ENCODE results near the gene SYNGR1.
"Not testable (repeated sequence)": the region's sequence is repeated elsewhere in the genome, so short reads cannot be mapped to it uniquely, and the experiment has no call there.

SYNGR1 gene

DNA sequence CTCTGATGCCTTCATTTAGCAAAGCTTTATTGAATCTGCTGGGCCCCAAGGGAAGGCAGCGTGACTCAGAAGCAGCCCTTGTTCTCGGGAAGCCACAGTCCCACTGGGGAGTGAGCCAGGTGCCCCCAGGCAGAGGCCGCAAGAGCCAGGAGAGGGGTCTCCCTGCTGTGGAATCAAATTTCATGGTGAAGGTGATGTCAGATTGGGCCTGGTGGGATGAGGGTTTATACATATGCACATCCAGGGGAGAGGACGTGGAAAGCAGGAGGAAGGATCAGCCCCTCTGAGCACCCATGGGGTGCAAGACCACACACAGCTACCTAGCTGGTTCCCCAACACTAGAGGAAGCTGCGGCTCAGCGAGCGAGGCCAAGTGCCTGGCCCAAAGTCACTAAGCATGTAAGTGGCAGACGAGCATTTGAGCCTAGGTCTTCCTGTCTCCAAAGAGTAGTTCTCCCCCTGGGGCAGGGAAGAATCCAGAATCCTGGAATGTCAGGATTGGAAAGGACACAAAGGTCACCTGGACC, 2.0 kb downstream of the SYNGR1 start:
- no peak for DNase-seq (ENCODE audit: low read depth)

- DNase-seq (ENCODE audit: low read depth) = no peak
Measured at GRCh38 chr22:39352306-39352891, 2.6 kb downstream of the SYNGR1 start.

DNA sequence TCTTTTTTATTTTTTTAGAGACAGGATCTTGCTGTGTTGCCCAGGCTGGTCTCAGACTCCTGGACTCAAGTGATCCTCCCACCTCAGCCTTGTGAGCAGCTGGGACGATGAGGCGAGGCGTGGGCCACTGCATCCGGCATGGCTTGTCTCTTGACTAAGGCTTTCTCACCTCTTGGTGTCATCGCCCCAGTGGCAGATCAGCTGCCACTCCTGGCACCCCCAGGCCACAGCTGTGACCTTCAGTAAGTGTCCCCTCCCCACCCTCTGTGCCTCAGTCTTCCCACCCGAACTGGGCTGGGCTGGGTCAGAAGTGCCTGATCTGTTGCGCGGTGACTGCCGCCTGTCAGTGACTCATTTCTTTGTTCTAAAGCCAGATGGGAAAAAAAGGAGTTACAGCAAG, 3.6 kb downstream of the SYNGR1 start:
- no peak for DNase-seq (ENCODE audit: low read depth)

GRCh38 chr22:39355080-39355479, 5.3 kb downstream of the SYNGR1 start:
- DNase-seq (ENCODE audit: low read depth) = no peak

DNA sequence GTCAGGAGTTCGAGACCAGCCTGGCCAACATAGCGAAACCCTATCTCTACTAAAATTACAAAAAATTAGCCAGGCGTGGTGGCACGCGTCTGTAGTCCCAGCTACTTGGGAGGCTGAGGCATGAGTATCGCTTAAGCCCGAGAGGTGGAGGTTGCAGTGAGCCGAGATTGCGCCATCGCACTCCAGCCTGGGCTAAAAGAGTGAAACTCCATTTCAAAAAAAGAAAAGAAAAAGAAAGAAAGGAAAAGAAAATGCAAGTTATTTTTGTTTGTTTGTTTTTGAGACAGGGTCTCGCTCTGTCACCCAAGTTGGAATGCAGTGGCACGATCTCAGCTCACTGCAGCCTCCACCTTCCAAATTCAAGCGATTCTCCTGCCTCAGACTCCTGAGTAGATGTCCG, 6.0 kb downstream of the SYNGR1 start:
- not testable (repeated sequence) for DNase-seq (ENCODE audit: low read depth)

- no peak for DNase-seq (ENCODE audit: low read depth)
Measured at GRCh38 chr22:39356464-39356863, 6.7 kb downstream of the SYNGR1 start.

- DNase-seq (ENCODE audit: low read depth) = not testable (repeated sequence)
Measured at GRCh38 chr22:39357110-39358108, 7.6 kb downstream of the SYNGR1 start.

DNA sequence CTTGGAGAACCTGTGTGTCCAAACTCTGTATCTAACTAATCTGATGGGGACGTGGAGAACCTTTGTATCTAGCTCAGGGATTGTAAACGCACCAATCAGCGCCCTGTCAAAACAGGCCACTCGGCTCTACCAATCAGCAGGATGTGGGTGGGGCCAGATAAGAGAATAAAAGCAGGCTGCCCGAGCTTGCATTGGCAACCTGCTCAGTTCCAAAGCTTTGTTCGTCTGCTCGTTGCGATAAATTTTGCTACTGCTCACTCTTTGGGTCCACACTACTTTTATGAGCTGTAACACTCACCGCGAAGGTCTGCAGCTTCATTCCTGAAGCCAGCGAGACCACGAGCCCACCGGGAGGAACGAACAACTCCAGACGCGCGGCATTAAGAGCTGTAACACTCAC, 8.4 kb downstream of the SYNGR1 start:
- DNase-seq (ENCODE audit: low read depth) = not testable (repeated sequence)

GRCh38 chr22:39359659-39360195, 9.9 kb downstream of the SYNGR1 start:
- DNase-seq (ENCODE audit: low read depth) = no peak

GRCh38 chr22:39360242-39360641, 10.5 kb downstream of the SYNGR1 start:
- DNase-seq (ENCODE audit: low read depth) = no peak

DNA sequence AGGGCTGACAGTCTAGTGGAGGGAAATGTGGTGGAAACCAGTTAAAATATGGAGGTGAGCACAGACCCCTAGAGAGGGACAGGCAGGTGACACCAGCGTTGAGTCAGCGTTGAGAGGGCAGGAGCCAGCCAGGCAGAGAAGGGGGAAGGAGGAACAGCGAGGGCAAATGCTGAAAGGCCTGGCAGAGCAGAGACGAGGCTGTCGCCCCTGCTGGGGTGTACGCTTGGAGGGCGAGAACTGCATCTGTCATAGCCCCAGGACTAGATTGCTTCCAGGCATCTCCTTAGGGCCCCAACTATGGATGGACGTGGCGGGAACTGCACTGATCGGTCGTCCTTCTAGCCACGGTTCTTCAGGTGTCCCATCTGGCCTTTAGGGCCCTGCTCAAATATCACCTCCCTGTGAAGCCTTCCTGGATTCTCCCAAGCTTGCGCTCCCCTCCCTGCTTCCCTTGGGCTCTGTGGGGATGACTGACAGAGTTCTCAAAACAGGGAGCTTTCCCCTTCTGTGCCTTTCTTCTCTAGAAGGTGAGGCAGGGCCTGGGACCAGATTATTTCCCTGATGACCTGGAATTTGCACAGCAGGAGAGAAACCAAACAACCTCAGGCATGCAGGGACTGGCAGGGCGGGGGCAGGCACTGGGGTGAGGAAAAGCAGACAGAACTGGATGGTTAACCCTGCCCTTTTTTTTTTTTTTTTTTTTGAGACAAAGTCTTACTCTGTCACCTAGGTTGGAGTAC, 11.1 kb downstream of the SYNGR1 start:
- no peak for DNase-seq (ENCODE audit: low read depth)

DNA sequence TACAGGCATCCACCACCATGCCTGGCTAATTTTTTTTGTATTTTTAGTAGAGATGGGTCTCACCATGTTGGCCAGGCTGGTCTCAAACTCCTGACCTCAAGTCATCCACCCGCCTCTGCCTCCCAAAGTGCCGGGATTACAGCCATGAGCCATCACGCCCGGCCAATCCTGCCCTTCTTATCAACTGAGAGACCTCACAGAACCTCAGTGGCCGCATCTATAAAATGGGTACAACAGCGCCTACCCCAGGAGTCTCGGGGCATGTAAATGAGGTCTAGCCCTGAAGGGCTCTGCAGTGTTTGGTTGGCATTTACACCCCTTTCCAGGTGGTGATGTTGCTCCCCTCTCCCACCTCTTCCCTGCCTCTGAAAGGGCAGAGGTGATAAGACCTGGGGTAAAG, 11.7 kb downstream of the SYNGR1 start:
- DNase-seq (ENCODE audit: low read depth) = no peak

GRCh38 chr22:39362271-39362670, 12.5 kb downstream of the SYNGR1 start:
- DNase-seq (ENCODE audit: low read depth) = no peak

GRCh38 chr22:39362932-39363331, 13.1 kb downstream of the SYNGR1 start:
- no peak for DNase-seq (ENCODE audit: low read depth)

GRCh38 chr22:39363751-39364515, 14.1 kb downstream of the SYNGR1 start:
- no peak for DNase-seq (ENCODE audit: low read depth)

GRCh38 chr22:39364714-39365491, 15.1 kb downstream of the SYNGR1 start:
- no peak for DNase-seq (ENCODE audit: low read depth)

DNA sequence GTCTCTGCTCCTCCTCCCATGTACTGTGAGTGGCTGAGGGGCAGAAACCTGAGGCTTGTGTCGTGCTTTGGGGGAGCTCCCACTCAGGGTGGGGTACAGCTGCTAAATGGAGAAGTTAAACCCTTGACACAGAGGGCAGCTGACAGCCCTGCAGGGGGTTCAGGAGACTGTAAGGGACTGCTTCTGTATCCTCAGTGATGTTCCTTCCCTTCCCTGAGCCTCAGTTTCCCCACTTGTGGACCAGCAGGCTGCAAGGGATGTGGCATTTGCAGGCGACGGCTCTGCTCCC, 15.6 kb downstream of the SYNGR1 start:
- DNase-seq (ENCODE audit: low read depth) = no peak

- DNase-seq (ENCODE audit: low read depth) = no peak
Measured at GRCh38 chr22:39367035-39367434, 17.2 kb downstream of the SYNGR1 start.

GRCh38 chr22:39368461-39368911, 18.7 kb downstream of the SYNGR1 start:
- no peak for DNase-seq (ENCODE audit: low read depth)

DNA sequence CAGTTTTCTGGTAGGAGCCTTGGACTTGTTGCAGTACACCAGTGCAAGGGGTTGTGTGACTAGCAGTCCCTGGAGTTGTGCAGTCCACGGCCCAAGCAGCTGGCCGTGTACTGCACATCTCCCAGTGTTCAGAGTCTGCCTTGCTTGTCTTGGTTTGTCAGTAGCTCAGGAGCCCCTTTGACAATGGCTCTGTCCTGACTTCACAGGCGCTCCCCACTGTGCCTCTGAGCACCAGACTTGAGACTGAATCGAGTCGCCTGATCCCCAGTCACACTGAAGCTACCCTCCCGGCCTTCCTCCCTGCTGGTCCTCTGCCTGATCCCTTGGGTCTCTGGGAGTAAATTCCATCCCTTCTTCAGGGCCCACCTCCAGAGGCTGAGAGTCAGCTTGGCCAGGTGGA, 19.4 kb downstream of the SYNGR1 start:
- DNase-seq (ENCODE audit: low read depth) = no peak

DNA sequence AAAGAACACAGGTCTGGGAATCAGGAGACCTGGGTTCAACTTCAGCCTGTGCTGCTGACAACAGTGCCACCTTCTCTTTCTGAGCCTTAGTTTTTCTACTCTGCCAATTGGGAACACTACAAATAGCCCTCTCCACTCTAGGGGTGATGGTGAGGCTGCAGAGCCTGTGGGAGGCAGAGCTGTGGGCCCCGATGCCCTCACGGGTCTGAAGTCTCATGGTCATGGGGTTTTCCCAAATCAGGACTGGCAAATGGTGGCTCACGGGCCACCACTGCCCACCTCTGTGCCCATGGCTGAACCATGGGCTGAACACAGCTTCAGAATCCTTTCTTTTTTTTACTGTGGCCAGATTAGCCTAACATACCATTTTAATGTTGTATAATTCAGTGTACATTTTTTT, 19.8 kb downstream of the SYNGR1 start:
- DNase-seq (ENCODE audit: low read depth) = no peak

Measured in HS-5 (cell line).